Liver (tissue), 9 donors: Measurements from ENCODE around the gene WDR37. TPM values are rescaled to one million over a fixed set of nuclear protein-coding genes. Genes with fewer than 3 reads are reported as not detected.

Source experiments
- DNase-seq: peaks from one replicate; pipeline ENCODE4 v3.0.0-alpha.2; 2017; ENCODE audit warnings: low spot score
- H3K27ac ChIP-seq, 2 donors: one replicate each; pipeline ENCODE4 v1.7.0; 2013; ENCODE audit warnings: inconsistent platforms in 2 of 2, low read length in 2 of 2, control low read depth in 1 of 2, low read depth in 1 of 2, mild to moderate bottlenecking in 1 of 2
- H3K27me3 ChIP-seq, 4 donors: one replicate each; pipeline versions ENCODE4 v1.6.1 to v1.7.0; 2013; ENCODE audit warnings: low read length in 3 of 4, inconsistent platforms in 1 of 4, mild to moderate bottlenecking in 1 of 4, moderate library complexity in 1 of 4; ENCODE audit not compliant: control insufficient read depth in 4 of 4, insufficient read depth in 4 of 4
- H3K36me3 ChIP-seq, 4 donors: one replicate each; pipeline versions ENCODE4 v1.6.1 to v1.7.0; 2013; ENCODE audit warnings: low read length in 3 of 4, mild to moderate bottlenecking in 3 of 4, low read depth in 1 of 4, moderate library complexity in 1 of 4; ENCODE audit not compliant: control insufficient read depth in 4 of 4, insufficient read depth in 3 of 4
- H3K4me1 ChIP-seq, 4 donors: one replicate each; pipeline versions ENCODE4 v1.6.1 to v1.7.0; 2013; ENCODE audit warnings: low read length in 3 of 4, mild to moderate bottlenecking in 3 of 4, moderate library complexity in 1 of 4; ENCODE audit not compliant: control insufficient read depth in 4 of 4, insufficient read depth in 4 of 4
- H3K4me3 ChIP-seq, 3 donors: one replicate each; pipeline versions ENCODE4 v1.6.1 to v1.7.0; 2013; ENCODE audit warnings: low read length in 3 of 3, control low read depth in 1 of 3, low read depth in 1 of 3, mild to moderate bottlenecking in 1 of 3
- H3K9ac ChIP-seq, 2 donors: one replicate each; pipeline ENCODE4 v1.7.0; 2013; ENCODE audit warnings: low read length in 2 of 2, mild to moderate bottlenecking in 2 of 2, moderate library complexity in 2 of 2, control low read depth in 1 of 2, low read depth in 1 of 2
- H3K9me3 ChIP-seq, 4 donors: one replicate each; pipeline versions ENCODE4 v1.6.1 to v1.7.0; 2013; ENCODE audit warnings: low read length in 3 of 4; ENCODE audit not compliant: control insufficient read depth in 4 of 4
- ATF3 ChIP-seq: IDR thresholded peaks from 2 replicates; pipeline ENCODE4 v1.6.1; 2016; ENCODE audit warnings: antibody characterized with exemption
- CTCF ChIP-seq: fragments of 150-350 bp; IDR thresholded peaks from 2 replicates; pipeline ENCODE4 v1.5.1; 2017; ENCODE audit warnings: improper control_type of control experiment, low read depth, low read length; ENCODE audit not compliant: missing input control
- EGR1 ChIP-seq, 2 donors: IDR thresholded peaks; 2 replicates each; pipeline ENCODE4 v1.6.1; 2016 to 2018; ENCODE audit warnings: antibody characterized with exemption in 2 of 2, low read depth in 2 of 2
- FOXA1 ChIP-seq: IDR thresholded peaks from 2 replicates; pipeline ENCODE4 v1.6.1; 2016; ENCODE audit warnings: antibody characterized with exemption
- FOXA2 ChIP-seq: IDR thresholded peaks from 2 replicates; pipeline ENCODE4 v1.6.1; 2016; ENCODE audit warnings: antibody characterized with exemption
- GABPA ChIP-seq, 2 donors: IDR thresholded peaks in 1 of 2; conservative IDR thresholded peaks in 1 of 2; 2 replicates each; pipeline ENCODE4 v1.6.1; 2016; ENCODE audit warnings: antibody characterized with exemption in 2 of 2, mild to moderate bottlenecking in 1 of 2, moderate library complexity in 1 of 2
- HNF4A ChIP-seq, 2 donors: conservative IDR thresholded peaks; 2 replicates each; pipeline ENCODE4 v1.6.1; 2016; ENCODE audit warnings: antibody characterized with exemption in 2 of 2, mild to moderate bottlenecking in 2 of 2
- HNF4G ChIP-seq: IDR thresholded peaks from 2 replicates; pipeline ENCODE4 v1.6.1; 2016; ENCODE audit warnings: antibody characterized with exemption
- NR2F2 ChIP-seq: IDR thresholded peaks from 2 replicates; pipeline ENCODE4 v1.6.1; 2016; ENCODE audit warnings: antibody characterized with exemption
- REST ChIP-seq: IDR thresholded peaks from 2 replicates; pipeline ENCODE4 v1.6.1; 2016; ENCODE audit warnings: antibody characterized with exemption, mild to moderate bottlenecking
- RXRA ChIP-seq, 2 donors: IDR thresholded peaks; 2 replicates each; pipeline ENCODE4 v1.6.1; 2017 to 2018; ENCODE audit warnings: antibody characterized with exemption in 2 of 2, mild to moderate bottlenecking in 1 of 2
- TAF1 ChIP-seq: conservative IDR thresholded peaks from 2 replicates; pipeline ENCODE4 v1.6.1; 2016; ENCODE audit warnings: antibody characterized with exemption, mild to moderate bottlenecking
- YY1 ChIP-seq: IDR thresholded peaks from 2 replicates; pipeline ENCODE4 v1.6.1; 2016; ENCODE audit warnings: antibody characterized with exemption, mild to moderate bottlenecking
- ZBTB33 ChIP-seq: IDR thresholded peaks from 2 replicates; pipeline ENCODE4 v1.6.1; 2016; ENCODE audit warnings: antibody characterized with exemption
- WGBS: extraction: QIAGEN DNeasy Blood & Tissue Kit; methylation state at CpG from one replicate; pipeline ENCODE4 v1.1.7; 2013; 5-methylcytosine and 5-hydroxymethylcytosine counted together
- polyA plus RNA-seq, 2 donors: library from polyadenylated mRNA; stranded (reverse) in 1 of 2; unstranded in 1 of 2; fragments of 200-250 nt in 1 of 2; fragments of >200 nt in 1 of 2; fragmentation: Nextera tagmentation in 1 of 2; extraction: Ambion mirVana in 1 of 2; gene quantifications; one replicate each; pipeline versions ENCODE4 v1.2.1 to v1.2.3, GENCODE V29; 2013 to 2015
- total RNA-seq, 2 donors: library from RNA; depleted of rRNA; stranded (reverse); fragments of >200 nt; gene quantifications; one replicate each; pipeline ENCODE4 v1.2.3, GENCODE V29; 2014
- donor health status: healthy.
- donor health status: healthy.
- donor health status: healthy.
- donor health status: healthy.
- donor health status: healthy.

The WDR37 gene
- total and polyA plus RNA-seq, 4 donors = 3.6 to 12.1 (median 5.6) TPM

GRCh38 chr10:1136268-1136667 is 80.1 kb downstream of the WDR37 start:
- no peak overlapping the region for H3K4me3 ChIP-seq
- H3K4me1 ChIP-seq = no peaks in the 10 kb centered on the region
- no peaks in the 10 kb centered on the region for H3K27me3 ChIP-seq
- no peak overlapping the region for H3K9ac ChIP-seq
- peaks cover 0 to 3% (median under 1%) of the 10 kb centered on the region in 4 donors for H3K9me3 ChIP-seq
- peaks cover 0 to 4% (median 2%) of the 10 kb centered on the region in 4 donors for H3K36me3 ChIP-seq
- H3K27ac ChIP-seq = no peak overlapping the region
- no peak for TF ChIP-seq HNF4A (conservative IDR thresholded peaks at IDR 0.05)
- no peak for TF ChIP-seq TAF1
- TF ChIP-seq CTCF = no peak
- TF ChIP-seq GABPA (IDR thresholded peaks at IDR 0.05 in 1 of 2, conservative IDR thresholded peaks at IDR 0.05 in 1 of 2) = no peak
- TF ChIP-seq REST = no peak
- TF ChIP-seq FOXA1 = no peak
- TF ChIP-seq YY1 = no peak
- no peak for TF ChIP-seq EGR1 (IDR thresholded peaks at IDR 0.05; ENCODE audit: low read depth in 2 of 2)
- no peak for TF ChIP-seq NR2F2
- no peak for TF ChIP-seq FOXA2
- TF ChIP-seq HNF4G = no peak
- no peak for TF ChIP-seq RXRA (IDR thresholded peaks at IDR 0.05)
- TF ChIP-seq ZBTB33 = no peak
- no peak for TF ChIP-seq ATF3
- no peak for DNase-seq

GRCh38 chr10:1137499-1138163 is 81.4 kb downstream of the WDR37 start:
- Histone ChIP-seq H3K4me3 (no peak overlapping the region), H3K9ac (no peak overlapping the region), H3K27me3 (no peaks in the 10 kb centered on the region), H3K36me3 (no peaks in the 10 kb centered on the region), H3K27ac (no peak overlapping the region), H3K4me1 (no peaks in the 10 kb centered on the region), H3K9me3 (peaks cover 0 to 3% (median under 1%) of the 10 kb centered on the region in 4 donors)
- 75% methylated on average over 10 of the region's 10 CpGs for WGBS
- peak; percentile 24 for DNase-seq
- no peak for TF ChIP-seq TAF1
- no peak for TF ChIP-seq ATF3
- no peak for TF ChIP-seq YY1
